ENCODE results near the gene AGPAT1. TPM values are rescaled to one million over a fixed set of nuclear protein-coding genes. Genes with fewer than 3 reads are reported as not detected.

AGPAT1 gene
- total and polyA plus RNA-seq, 10 of the 15 experiments (the other 5 are each of a cell fraction or from before 2014, with no cell fraction given): 13.9 to 39.5 (median 24.7) TPM

DNA sequence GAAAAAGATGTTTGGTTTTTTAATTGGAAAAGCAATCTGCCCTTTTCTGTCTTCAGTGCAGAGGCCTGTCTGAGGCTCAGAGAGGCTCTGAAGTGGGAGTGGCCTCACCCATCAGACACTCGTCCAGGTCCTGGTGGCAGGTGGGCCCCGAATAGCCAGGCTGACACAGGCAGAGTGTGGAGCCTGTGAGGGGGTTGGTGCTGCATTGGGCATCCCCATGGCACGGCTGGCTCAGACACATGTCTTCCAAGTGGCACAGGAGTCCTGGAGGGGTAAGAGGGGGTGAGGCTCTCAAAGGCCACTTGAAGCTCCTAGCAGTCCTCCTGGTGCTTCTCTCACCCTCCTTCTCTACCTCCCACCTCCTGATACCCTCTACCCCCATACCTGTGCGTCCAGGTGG lies 44.1 kb upstream of the AGPAT1 start:
- Histone ChIP-seq H3K9ac (ENCODE audit: control insufficient read depth, insufficient read depth, low read length) (no peak overlapping the region), H2AFZ (ENCODE audit: control insufficient read depth, low read depth, low read length) (no peak overlapping the region), H4K20me1 (ENCODE audit: control insufficient read depth, insufficient read depth) (no peaks in the 10 kb centered on the region), H3K4me3 (no peak overlapping the region), H3K27ac (ENCODE audit: control insufficient read depth, insufficient read depth) (no peak overlapping the region), H3K9me3 (replicated peaks; ENCODE audit: control insufficient read depth, insufficient read depth, low read length) (no peaks in the 10 kb centered on the region), H3K79me2 (ENCODE audit: control insufficient read depth, insufficient read depth, low read length) (no peaks in the 10 kb centered on the region), H3K4me1 (ENCODE audit: control insufficient read depth, insufficient read depth, low read length) (peaks cover 26% of the 10 kb centered on the region), H3K4me2 (ENCODE audit: control insufficient read depth, insufficient read depth) (no peak overlapping the region), H3K36me3 (ENCODE audit: control insufficient read depth in 2 of 2, insufficient read depth in 2 of 2, low read length in 1 of 2) (no peaks in the 10 kb centered on the region), H3K27me3 (replicated peaks in 1 of 2; ENCODE audit: control insufficient read depth in 2 of 2, insufficient read depth in 2 of 2, low read length in 1 of 2) (peaks cover 3 to 4% of the 10 kb centered on the region in 2 experiments; a peak in 2 of 4 replicates)
- WGBS (ENCODE audit: insufficient coverage, insufficient replicate concordance, low lambda C conversion rate, missing lambda C conversion rate): 6% methylated on average over 4 of the region's 4 CpGs
- DNase-seq (ENCODE audit: low read depth, low spot score) (no peak), FAIRE-seq (no peak), ATAC-seq (no peak)
- RAD21 ChIA-PET (ENCODE audit: unreplicated experiment): no interaction called here
- TF ChIP-seq SIN3A (IDR thresholded peaks at IDR 0.05; ENCODE audit: low read depth, low read length) (no peak), EGR1 (IDR thresholded peaks at IDR 0.05; ENCODE audit: borderline replicate concordance in 1 of 2, low read depth in 2 of 2, low read length in 2 of 2) (no peak), MYB (IDR thresholded peaks at IDR 0.05; ENCODE audit: borderline replicate concordance, low read depth, low read length) (no peak), MYC (IDR thresholded peaks at IDR 0.05; ENCODE audit: insufficient read depth, insufficient read length, insufficient replicate concordance, low read length, severe bottlenecking) (no peak), RBBP5 (conservative IDR thresholded peaks at IDR 0.05) (no peak), POU2F2 (IDR thresholded peaks at IDR 0.05; ENCODE audit: borderline replicate concordance, low read depth, low read length) (no peak)
- TF ChIP-seq, protein P1, sequence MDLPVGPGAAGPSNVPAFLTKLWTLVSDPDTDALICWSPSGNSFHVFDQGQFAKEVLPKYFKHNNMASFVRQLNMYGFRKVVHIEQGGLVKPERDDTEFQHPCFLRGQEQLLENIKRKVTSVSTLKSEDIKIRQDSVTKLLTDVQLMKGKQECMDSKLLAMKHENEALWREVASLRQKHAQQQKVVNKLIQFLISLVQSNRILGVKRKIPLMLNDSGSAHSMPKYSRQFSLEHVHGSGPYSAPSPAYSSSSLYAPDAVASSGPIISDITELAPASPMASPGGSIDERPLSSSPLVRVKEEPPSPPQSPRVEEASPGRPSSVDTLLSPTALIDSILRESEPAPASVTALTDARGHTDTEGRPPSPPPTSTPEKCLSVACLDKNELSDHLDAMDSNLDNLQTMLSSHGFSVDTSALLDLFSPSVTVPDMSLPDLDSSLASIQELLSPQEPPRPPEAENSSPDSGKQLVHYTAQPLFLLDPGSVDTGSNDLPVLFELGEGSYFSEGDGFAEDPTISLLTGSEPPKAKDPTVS (IDR thresholded peaks at IDR 0.05; ENCODE audit: low read depth, low read length): no peak
- TF ChIP-seq, protein P2, sequence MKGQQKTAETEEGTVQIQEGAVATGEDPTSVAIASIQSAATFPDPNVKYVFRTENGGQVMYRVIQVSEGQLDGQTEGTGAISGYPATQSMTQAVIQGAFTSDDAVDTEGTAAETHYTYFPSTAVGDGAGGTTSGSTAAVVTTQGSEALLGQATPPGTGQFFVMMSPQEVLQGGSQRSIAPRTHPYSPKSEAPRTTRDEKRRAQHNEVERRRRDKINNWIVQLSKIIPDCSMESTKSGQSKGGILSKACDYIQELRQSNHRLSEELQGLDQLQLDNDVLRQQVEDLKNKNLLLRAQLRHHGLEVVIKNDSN (IDR thresholded peaks at IDR 0.05; ENCODE audit: borderline replicate concordance, extremely low read length, insufficient read depth, low read depth, low read length): no peak
- TF ChIP-seq, protein P3, sequence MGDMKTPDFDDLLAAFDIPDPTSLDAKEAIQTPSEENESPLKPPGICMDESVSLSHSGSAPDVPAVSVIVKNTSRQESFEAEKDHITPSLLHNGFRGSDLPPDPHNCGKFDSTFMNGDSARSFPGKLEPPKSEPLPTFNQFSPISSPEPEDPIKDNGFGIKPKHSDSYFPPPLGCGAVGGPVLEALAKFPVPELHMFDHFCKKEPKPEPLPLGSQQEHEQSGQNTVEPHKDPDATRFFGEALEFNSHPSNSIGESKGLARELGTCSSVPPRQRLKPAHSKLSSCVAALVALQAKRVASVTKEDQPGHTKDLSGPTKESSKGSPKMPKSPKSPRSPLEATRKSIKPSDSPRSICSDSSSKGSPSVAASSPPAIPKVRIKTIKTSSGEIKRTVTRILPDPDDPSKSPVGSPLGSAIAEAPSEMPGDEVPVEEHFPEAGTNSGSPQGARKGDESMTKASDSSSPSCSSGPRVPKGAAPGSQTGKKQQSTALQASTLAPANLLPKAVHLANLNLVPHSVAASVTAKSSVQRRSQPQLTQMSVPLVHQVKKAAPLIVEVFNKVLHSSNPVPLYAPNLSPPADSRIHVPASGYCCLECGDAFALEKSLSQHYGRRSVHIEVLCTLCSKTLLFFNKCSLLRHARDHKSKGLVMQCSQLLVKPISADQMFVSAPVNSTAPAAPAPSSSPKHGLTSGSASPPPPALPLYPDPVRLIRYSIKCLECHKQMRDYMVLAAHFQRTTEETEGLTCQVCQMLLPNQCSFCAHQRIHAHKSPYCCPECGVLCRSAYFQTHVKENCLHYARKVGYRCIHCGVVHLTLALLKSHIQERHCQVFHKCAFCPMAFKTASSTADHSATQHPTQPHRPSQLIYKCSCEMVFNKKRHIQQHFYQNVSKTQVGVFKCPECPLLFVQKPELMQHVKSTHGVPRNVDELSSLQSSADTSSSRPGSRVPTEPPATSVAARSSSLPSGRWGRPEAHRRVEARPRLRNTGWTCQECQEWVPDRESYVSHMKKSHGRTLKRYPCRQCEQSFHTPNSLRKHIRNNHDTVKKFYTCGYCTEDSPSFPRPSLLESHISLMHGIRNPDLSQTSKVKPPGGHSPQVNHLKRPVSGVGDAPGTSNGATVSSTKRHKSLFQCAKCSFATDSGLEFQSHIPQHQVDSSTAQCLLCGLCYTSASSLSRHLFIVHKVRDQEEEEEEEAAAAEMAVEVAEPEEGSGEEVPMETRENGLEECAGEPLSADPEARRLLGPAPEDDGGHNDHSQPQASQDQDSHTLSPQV (IDR thresholded peaks at IDR 0.05): no peak
- SMC1A ChIA-PET (ENCODE audit: uncharacterized antibody, unreplicated experiment): no interaction called here
- CTCF ChIA-PET: no interaction called here
- POLR2A ChIA-PET: no interaction called here
- intact Hi-C loops (cut with micrococcal nuclease; ENCODE audit: unreplicated experiment) (no loop called here), in situ Hi-C loops (cut with MboI) (no loop called here)
- BruUV-seq (replicated peaks): no TSS peak

Measured in GM12878 (cell line).